Prostate gland (tissue), 2 donors: ENCODE results near the gene MYH7B. TPM values are rescaled to one million over a fixed set of nuclear protein-coding genes. Genes with fewer than 3 reads are reported as not detected.

Source experiments
- DNase-seq: peaks from one replicate; pipeline ENCODE4 v3.0.0-alpha.2; 2019; ENCODE audit warnings: low spot score
- H3K27ac ChIP-seq, 2 donors: fragments of 200-600 bp; sonication (generic); 2 replicates each; pipeline ENCODE4 v1.5.1; 2017 to 2019
- H3K27me3 ChIP-seq: fragments of 200-600 bp; sonication (generic); replicated peaks from 2 replicates; pipeline ENCODE4 v1.5.1; 2019; ENCODE audit not compliant: insufficient read depth
- H3K36me3 ChIP-seq, 2 donors: fragments of 200-600 bp; sonication (generic); 1 replicate in 1 of 2; 2 replicates in 1 of 2; pipeline versions ENCODE4 v1.5.1 to v1.8.1; 2017 to 2019
- H3K4me1 ChIP-seq: fragments of 200-600 bp; sonication (generic); replicated peaks from 2 replicates; pipeline ENCODE4 v1.5.1; 2019
- H3K4me3 ChIP-seq, 2 donors: fragments of 200-600 bp; sonication (generic); 2 replicates each; pipeline ENCODE4 v1.5.1; 2017 to 2019
- H3K9me3 ChIP-seq: fragments of 200-600 bp; sonication (generic); 2 replicates; pipeline ENCODE4 v1.5.1; 2017
- CTCF ChIP-seq, 4 experiments: fragments of 200-600 bp in 2 of 4; fragments of 450-650 bp in 2 of 4; sonication (generic) in 2 of 4; IDR thresholded peaks; 1 replicate in 3 of 4; 2 replicates in 1 of 4; pipeline ENCODE4 v1.5.1; 2016 to 2019; ENCODE audit warnings: antibody characterized with exemption in 4 of 4, mild to moderate bottlenecking in 2 of 4, moderate library complexity in 2 of 4
- POLR2A ChIP-seq: fragments of 450-650 bp; IDR thresholded peaks from one replicate; pipeline ENCODE4 v1.6.1; 2016; ENCODE audit warnings: antibody characterized with exemption, mild to moderate bottlenecking
- POLR2AphosphoS5 ChIP-seq: sonication (generic); formaldehyde crosslinking; IDR thresholded peaks from one replicate; pipeline ENCODE4 v1.6.1; 2017; ENCODE audit warnings: antibody characterized with exemption
- WGBS: methylation state at CpG from one replicate; pipeline ENCODE4 v1.1.5; 2018; 5-methylcytosine and 5-hydroxymethylcytosine counted together
- intact Hi-C: fragments of 100-400 bp; cut with DNase I; formaldehyde crosslinking; loops from one replicate; pipeline ENCODE4 v1.14.2; 2022
- total RNA-seq, 2 donors: library from RNA; depleted of rRNA; stranded (reverse); fragments of >200 nt; gene quantifications; one replicate each; pipeline ENCODE4 v1.1.0, GENCODE V29; 2016

The MYH7B gene
- total RNA-seq, 2 donors from 2014 or later, result 0.27 to 11.5 TPM

DNA sequence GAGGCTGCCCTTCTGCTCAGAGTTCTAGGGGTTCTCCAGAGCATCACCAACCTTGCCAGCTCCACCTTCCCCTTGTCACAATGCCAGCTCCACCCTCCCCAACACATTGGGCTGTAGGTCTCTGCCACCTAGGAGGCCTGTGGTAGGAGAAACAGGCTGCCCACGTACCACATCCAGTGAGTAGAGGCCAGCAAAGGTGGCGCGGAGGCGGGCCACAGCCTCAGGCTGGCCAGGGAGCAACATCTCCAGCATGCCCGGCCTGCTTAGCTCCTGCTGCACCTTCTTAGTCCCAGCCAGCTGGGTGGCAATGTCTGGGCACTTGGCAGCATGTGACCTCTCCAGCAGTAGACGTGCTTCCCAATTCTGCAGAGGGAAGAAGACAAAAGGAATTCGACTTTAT lies 23.9 kb upstream of the MYH7B start:
- Histone ChIP-seq H3K4me3 (no peak overlapping the region), H3K4me1 (no peaks in the 10 kb centered on the region), H3K27me3 (no peaks in the 10 kb centered on the region), H3K36me3 (peaks cover 3 to 5% of the 10 kb centered on the region in 2 donors), H3K27ac (no peak overlapping the region), H3K9me3 (no peaks in the 10 kb centered on the region)
- intact Hi-C loops, result no loop called here
- DNase-seq, result no peak
- TF ChIP-seq POLR2A, result no peak
- TF ChIP-seq POLR2AphosphoS5, result no peak
- no peak for TF ChIP-seq CTCF (IDR thresholded peaks at IDR 0.05)
- 96% methylated on average over 7 of the region's 7 CpGs for WGBS

- no peak for TF ChIP-seq POLR2A
- TF ChIP-seq CTCF (IDR thresholded peaks at IDR 0.05), result no peak
- peak; percentile 16 for TF ChIP-seq POLR2AphosphoS5
- H3K27ac ChIP-seq, result no peak overlapping the region
- intact Hi-C loops, result no loop called here
- H3K36me3 ChIP-seq, result peaks cover 0 to 3% of the 10 kb centered on the region in 2 donors
- no peaks in the 10 kb centered on the region for H3K9me3 ChIP-seq
- 71% methylated on average over 14 of the region's 14 CpGs for WGBS
- H3K27me3 ChIP-seq, result no peaks in the 10 kb centered on the region
- H3K4me1 ChIP-seq, result no peaks in the 10 kb centered on the region
- no peak overlapping the region for H3K4me3 ChIP-seq
- peak; percentile 41 for DNase-seq
These were observed 17.1 kb upstream of the MYH7B start for GRCh38 chr20:34938466-34939163.

DNA sequence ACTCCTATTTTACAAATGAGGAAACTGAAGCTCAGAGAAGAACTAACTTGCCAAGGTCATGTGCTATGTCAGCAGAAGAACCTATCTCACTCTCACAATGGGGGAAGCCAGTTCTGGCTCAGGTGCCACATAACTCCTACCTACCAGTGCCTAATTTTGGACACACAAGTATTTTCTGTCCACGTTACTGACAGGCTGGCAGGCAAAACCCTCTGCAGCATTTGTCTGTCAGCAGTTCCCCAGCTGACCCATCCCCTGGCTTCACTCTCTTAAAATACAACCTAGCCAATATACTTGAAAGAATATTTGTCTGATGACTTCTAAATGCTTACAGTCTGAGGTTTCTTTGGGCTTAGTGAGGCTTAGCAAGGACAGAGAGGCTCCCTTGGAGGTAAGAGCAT lies 15.6 kb upstream of the MYH7B start:
- Histone ChIP-seq H3K4me3 (no peak overlapping the region), H3K36me3 (peaks cover 0 to 3% of the 10 kb centered on the region in 2 donors), H3K4me1 (no peaks in the 10 kb centered on the region), H3K27ac (no peak overlapping the region), H3K27me3 (no peaks in the 10 kb centered on the region), H3K9me3 (no peaks in the 10 kb centered on the region)
- intact Hi-C loops, result no loop called here
- no peak for DNase-seq
- TF ChIP-seq CTCF (IDR thresholded peaks at IDR 0.05), result no peak
- TF ChIP-seq POLR2AphosphoS5, result no peak
- TF ChIP-seq POLR2A, result no peak
- 84% methylated on average over 1 of the region's 1 CpG for WGBS

GRCh38 chr20:34941226-34941625 lies 14.4 kb upstream of the MYH7B start:
- intact Hi-C loops, result no loop called here

More at GRCh38 chr20:34941226-34941625, 14.4 kb upstream of the MYH7B start:
- H3K4me3 ChIP-seq, result no peak overlapping the region
- no peaks in the 10 kb centered on the region for H3K27me3 ChIP-seq
- H3K4me1 ChIP-seq, result peaks cover 8% of the 10 kb centered on the region
- no peaks in the 10 kb centered on the region for H3K9me3 ChIP-seq
- no peak overlapping the region for H3K27ac ChIP-seq
- DNase-seq, result no peak
- H3K36me3 ChIP-seq, result peaks cover 0 to 3% of the 10 kb centered on the region in 2 donors
- 90% methylated on average over 4 of the region's 4 CpGs for WGBS
- TF ChIP-seq POLR2AphosphoS5, result no peak
- no peak for TF ChIP-seq POLR2A
- TF ChIP-seq CTCF (IDR thresholded peaks at IDR 0.05), result no peak
